H1 (cell line): ENCODE measurements around the gene WWP2. TPM values are rescaled to one million over a fixed set of nuclear protein-coding genes. Genes with fewer than 3 reads are reported as not detected.

Source experiments
- BACH1 ChIP-seq: IDR thresholded peaks from 2 replicates; pipeline ENCODE4 v1.6.1; 2012; ENCODE audit warnings: low read length, improper control_type of control experiment
- PHF8 ChIP-seq: fragments of 200-600 bp; sonication (generic); conservative IDR thresholded peaks from 2 replicates; pipeline ENCODE4 v1.7.1; 2012; ENCODE audit warnings: low read depth, mild to moderate bottlenecking, inconsistent platforms, low read length, moderate library complexity
- SUZ12 ChIP-seq: fragments of 200-600 bp; sonication (generic); IDR thresholded peaks from 2 replicates; pipeline ENCODE4 v1.6.1; 2012; ENCODE audit warnings: mild to moderate bottlenecking, inconsistent platforms, low read length, moderate library complexity, mixed read lengths
- polyA plus RNA-seq, 7 experiments: library from polyadenylated mRNA; depleted of rRNA in 3 of 7; stranded (reverse) in 5 of 7; unstranded in 2 of 7; fragments of >200 nt in 5 of 7; fragments of 200-250 nt in 2 of 7; gene quantifications; 1 replicate in 5 of 7; 2 replicates in 1 of 7; 4 replicates in 1 of 7; pipeline versions ENCODE4 v1.2.1 to v1.2.3, GENCODE V29; 2011 to 2013; ENCODE audit warnings: missing spikeins in 2 of 7, mixed read lengths in 2 of 7
- total RNA-seq: library from RNA; stranded (reverse); fragmentation: NEBNext Ultra II Directional; extraction: Animal tissue kit (Norgen Biotek cat#: 25700); gene quantifications from 2 replicates; pipeline ENCODE4 v1.2.1, GENCODE V29; 2021
- TF ChIP-seq, protein P1 (sequence below), 3 experiments: IDR thresholded peaks; 1 replicate in 2 of 3; 2 replicates in 1 of 3; pipeline versions ENCODE4 v1.5.1 to v1.6.1; 2011; ENCODE audit warnings: low read length in 3 of 3, mild to moderate bottlenecking in 3 of 3, inconsistent platforms in 2 of 3, low read depth in 1 of 3, moderate library complexity in 1 of 3; ENCODE audit not compliant: insufficient read depth in 1 of 3; ENCODE audit errors: control extremely low read depth in 1 of 3

The WWP2 gene
- total and polyA plus RNA-seq, 2 of the 8 experiments (the other 6 are each of a cell fraction or from before 2014, with no cell fraction given): 14.1 to 42.2 TPM

DNA sequence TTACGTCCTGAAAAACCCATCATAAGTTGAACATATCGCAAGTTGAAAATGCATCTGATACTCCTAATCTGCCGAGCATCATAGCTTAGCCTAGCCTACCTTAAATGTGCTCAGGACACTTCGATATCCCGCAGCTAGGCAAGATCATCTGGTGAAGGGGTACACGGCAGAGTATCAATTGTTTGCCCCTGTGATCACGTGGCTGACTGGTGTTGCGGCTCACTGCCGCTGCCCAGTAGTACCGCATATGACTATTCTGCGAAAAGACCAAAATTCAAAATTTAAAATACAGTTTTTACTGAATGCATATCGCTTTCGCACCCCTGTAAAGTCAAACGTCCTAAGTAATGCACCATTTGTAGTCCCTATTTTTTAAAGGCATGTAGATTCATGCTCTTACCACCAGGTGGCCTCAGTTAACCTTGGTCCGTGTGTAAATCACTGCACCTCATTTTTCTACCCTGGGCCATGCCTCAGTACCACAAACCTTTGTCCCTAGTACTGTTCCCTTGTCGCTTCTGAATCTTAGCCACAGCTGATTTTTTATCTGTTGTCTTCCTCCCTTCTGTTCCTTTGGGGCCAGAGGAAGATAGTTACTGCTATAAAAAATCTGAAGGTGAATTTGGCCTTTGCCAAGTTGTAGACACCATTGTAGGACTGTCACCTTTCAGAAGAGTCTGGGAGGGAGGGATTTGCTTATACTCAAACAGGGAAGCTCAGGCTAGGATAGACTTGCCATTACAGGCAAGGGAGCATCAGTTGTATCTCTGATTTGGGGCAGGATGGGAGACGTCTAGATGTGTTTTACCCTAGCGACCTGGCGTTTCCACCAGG lies 34.4 kb downstream of the WWP2 start (continued):
- no peak for TF ChIP-seq PHF8
- TF ChIP-seq BACH1: no peak
- TF ChIP-seq SUZ12: no peak
- TF ChIP-seq, protein P1, sequence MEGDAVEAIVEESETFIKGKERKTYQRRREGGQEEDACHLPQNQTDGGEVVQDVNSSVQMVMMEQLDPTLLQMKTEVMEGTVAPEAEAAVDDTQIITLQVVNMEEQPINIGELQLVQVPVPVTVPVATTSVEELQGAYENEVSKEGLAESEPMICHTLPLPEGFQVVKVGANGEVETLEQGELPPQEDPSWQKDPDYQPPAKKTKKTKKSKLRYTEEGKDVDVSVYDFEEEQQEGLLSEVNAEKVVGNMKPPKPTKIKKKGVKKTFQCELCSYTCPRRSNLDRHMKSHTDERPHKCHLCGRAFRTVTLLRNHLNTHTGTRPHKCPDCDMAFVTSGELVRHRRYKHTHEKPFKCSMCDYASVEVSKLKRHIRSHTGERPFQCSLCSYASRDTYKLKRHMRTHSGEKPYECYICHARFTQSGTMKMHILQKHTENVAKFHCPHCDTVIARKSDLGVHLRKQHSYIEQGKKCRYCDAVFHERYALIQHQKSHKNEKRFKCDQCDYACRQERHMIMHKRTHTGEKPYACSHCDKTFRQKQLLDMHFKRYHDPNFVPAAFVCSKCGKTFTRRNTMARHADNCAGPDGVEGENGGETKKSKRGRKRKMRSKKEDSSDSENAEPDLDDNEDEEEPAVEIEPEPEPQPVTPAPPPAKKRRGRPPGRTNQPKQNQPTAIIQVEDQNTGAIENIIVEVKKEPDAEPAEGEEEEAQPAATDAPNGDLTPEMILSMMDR (IDR thresholded peaks at IDR 0.05; ENCODE audit: control extremely low read depth in 1 of 3, insufficient read depth in 1 of 3, low read depth in 1 of 3, low read length in 3 of 3): peak; percentile 16 to 87 (median 80)
- TF ChIP-seq, all 59 proteins: peak for 9
